SKM-1 (cell line): Measurements from ENCODE around the gene ACRBP.

Source experiments
- DNase-seq: peaks from one replicate; lab custom pipeline; 2025; ENCODE audit not compliant: unreplicated experiment; lab: John Stamatoyannopoulos, UW

Gene ACRBP

GRCh38 chr12:6647083-6647604 is at the start of gene ACRBP:
ACRBP (minus strand) TSS chr12:6647432; CDS start chr12:6647366, 66 bp downstream.
- DNase-seq, result no peak

- DNase-seq, result no peak
Observed at GRCh38 chr12:6695313-6696045, 48.2 kb upstream of the ACRBP start.

GRCh38 chr12:6694701-6695100 is 47.5 kb upstream of the ACRBP start:
- no peak for DNase-seq

GRCh38 chr12:6693832-6694355 is 46.7 kb upstream of the ACRBP start:
- DNase-seq, result no peak

- DNase-seq, result no peak
Observed at GRCh38 chr12:6692888-6693287, 45.7 kb upstream of the ACRBP start.

GRCh38 chr12:6691473-6691872 is 44.2 kb upstream of the ACRBP start:
- DNase-seq, result no peak

- DNase-seq, result peak; percentile 76
Observed at GRCh38 chr12:6688999-6689882, 42.0 kb upstream of the ACRBP start, which contains the start of gene ZNF384. ZNF384 (minus strand) TSS chr12:6689375; CDS start chr12:6679520, 9,855 bp downstream.

- peak; percentile 12 for DNase-seq
Observed at GRCh38 chr12:6688543-6688998, 41.3 kb upstream of the ACRBP start.

- DNase-seq, result no peak
Observed at GRCh38 chr12:6685814-6686213, 38.6 kb upstream of the ACRBP start.

GRCh38 chr12:6684609-6685008 is 37.4 kb upstream of the ACRBP start:
- DNase-seq, result no peak

- no peak for DNase-seq
Observed at GRCh38 chr12:6676962-6677361, 29.7 kb upstream of the ACRBP start.

- DNase-seq, result no peak
Observed at GRCh38 chr12:6672143-6672542, 24.9 kb upstream of the ACRBP start.

GRCh38 chr12:6667559-6668210 is 20.5 kb upstream of the ACRBP start:
- DNase-seq, result no peak

GRCh38 chr12:6666211-6666610 is 19.0 kb upstream of the ACRBP start:
- DNase-seq, result no peak

GRCh38 chr12:6664902-6665301 is 17.7 kb upstream of the ACRBP start:
- no peak for DNase-seq

- peak; percentile 80 for DNase-seq
Observed at GRCh38 chr12:6662906-6663742, 15.9 kb upstream of the ACRBP start, which contains the start of gene ING4. ING4 (minus strand) TSS chr12:6663119; CDS start chr12:6663101, 18 bp downstream.

GRCh38 chr12:6662602-6662905 is 15.3 kb upstream of the ACRBP start:
- DNase-seq, result no peak

- no peak for DNase-seq
Observed at GRCh38 chr12:6653987-6654386, 6.8 kb upstream of the ACRBP start.

- DNase-seq, result no peak
Observed at GRCh38 chr12:6653342-6653741, 6.1 kb upstream of the ACRBP start.

GRCh38 chr12:6652391-6652790 is 5.2 kb upstream of the ACRBP start:
- DNase-seq, result no peak
